Neural cell (in vitro differentiated cells): Measurements from ENCODE around the gene PCDHGC5. TPM values are rescaled to one million over a fixed set of nuclear protein-coding genes. Genes with fewer than 3 reads are reported as not detected.
A peak's percentile ranks its signal among the peaks of the same experiment; 100 is the strongest.

Experiments used
- H2AFZ ChIP-seq: fragments of 200-600, 300-800 bp; sonication (generic), shearing (Covaris generic); 2 replicates; pipeline ENCODE4 v1.6.0; 2014; ENCODE audit warnings: low read depth, mild to moderate bottlenecking, antibody characterized with exemption, low read length, moderate library complexity
- H3F3A ChIP-seq: fragments of 200-600 bp; shearing (Covaris generic); 2 replicates; pipeline ENCODE4 v1.6.1; 2016; ENCODE audit warnings: mild to moderate bottlenecking, moderate library complexity, mixed read lengths, antibody characterized with exemption, low read length; ENCODE audit not compliant: insufficient read depth, poor library complexity, severe bottlenecking
- H3K27ac ChIP-seq: fragments of 200-600, 300-800 bp; sonication (generic), shearing (Covaris generic); 2 replicates; pipeline ENCODE4 v1.5.1; 2014; ENCODE audit warnings: mild to moderate bottlenecking, low read length, moderate library complexity
- H3K27me3 ChIP-seq: fragments of 300-800, 200-600 bp; sonication (generic), shearing (Covaris generic); 2 replicates; pipeline ENCODE4 v1.6.0; 2014; ENCODE audit warnings: mild to moderate bottlenecking, low read depth, low read length, moderate library complexity; ENCODE audit not compliant: insufficient read depth
- H3K36me3 ChIP-seq: fragments of 300-800, 200-600 bp; sonication (generic), shearing (Covaris generic); 2 replicates; pipeline ENCODE4 v1.5.1; 2014; ENCODE audit warnings: mild to moderate bottlenecking, antibody characterized with exemption, low read length, moderate library complexity; ENCODE audit not compliant: insufficient read depth
- H3K4me2 ChIP-seq: fragments of 300-800, 200-600 bp; sonication (generic), shearing (Covaris generic); 2 replicates; pipeline ENCODE4 v1.6.0; 2014; ENCODE audit warnings: mild to moderate bottlenecking, low read length
- H3K4me3 ChIP-seq: fragments of 300-800, 200-600 bp; sonication (generic), shearing (Covaris generic); 2 replicates; pipeline ENCODE4 v1.5.1; 2014; ENCODE audit warnings: mild to moderate bottlenecking, low read length, moderate library complexity
- H3K79me2 ChIP-seq: fragments of 200-600 bp; shearing (Covaris generic); replicated peaks from 2 replicates; pipeline ENCODE4 v1.6.0; 2014; ENCODE audit warnings: mild to moderate bottlenecking, low read length, moderate library complexity; ENCODE audit not compliant: insufficient read depth
- H3K9ac ChIP-seq: fragments of 300-800, 200-600 bp; sonication (generic), shearing (Covaris generic); 2 replicates; pipeline ENCODE4 v1.6.1; 2016; ENCODE audit warnings: mild to moderate bottlenecking, low read length, mixed read lengths
- H3K9me2 ChIP-seq: fragments of 200-600 bp; shearing (Covaris generic); 2 replicates; pipeline ENCODE4 v1.6.1; 2016; ENCODE audit warnings: mild to moderate bottlenecking, low read length, mixed read lengths; ENCODE audit not compliant: insufficient read depth
- H3K9me3 ChIP-seq: fragments of 200-600, 300-800 bp; sonication (generic), shearing (Covaris generic); 2 replicates; pipeline ENCODE4 v1.6.1; 2016; ENCODE audit warnings: mild to moderate bottlenecking, mixed run types, low read length, moderate library complexity, mixed read lengths
- H4K20me1 ChIP-seq: fragments of 200-600 bp; shearing (Covaris generic); 2 replicates; pipeline ENCODE4 v1.6.1; 2016; ENCODE audit warnings: mild to moderate bottlenecking, mixed run types; ENCODE audit not compliant: insufficient read depth
- CTCF ChIP-seq: fragments of 450-650 bp; IDR thresholded peaks from 2 replicates; pipeline ENCODE4 v1.5.1; 2014; ENCODE audit warnings: antibody characterized with exemption, mild to moderate bottlenecking, moderate library complexity; ENCODE audit not compliant: poor library complexity, severe bottlenecking
- EP300 ChIP-seq: fragments of 450-650 bp; conservative IDR thresholded peaks from 2 replicates; pipeline ENCODE4 v1.6.1; 2014; ENCODE audit warnings: antibody characterized with exemption, mild to moderate bottlenecking, moderate library complexity; ENCODE audit not compliant: poor library complexity, severe bottlenecking
- EZH2 ChIP-seq: fragments of 200-600, 300-800 bp; shearing (Covaris generic), sonication (generic); IDR thresholded peaks from 2 replicates; pipeline ENCODE4 v1.6.1; 2014; ENCODE audit warnings: antibody characterized with exemption, low read length, borderline replicate concordance, mild to moderate bottlenecking; ENCODE audit not compliant: insufficient read depth, poor library complexity, severe bottlenecking
- MXI1 ChIP-seq: fragments of 450-650 bp; conservative IDR thresholded peaks from 2 replicates; pipeline ENCODE4 v1.6.1; 2014; ENCODE audit warnings: antibody characterized with exemption, mild to moderate bottlenecking; ENCODE audit not compliant: poor library complexity, severe bottlenecking
- POLR2AphosphoS5 ChIP-seq: IDR thresholded peaks from 2 replicates; pipeline ENCODE4 v1.6.1; 2012
- RAD21 ChIP-seq: fragments of 450-650 bp; conservative IDR thresholded peaks from 2 replicates; pipeline ENCODE4 v1.6.1; 2014; ENCODE audit warnings: antibody characterized with exemption, mild to moderate bottlenecking, moderate library complexity
- REST ChIP-seq: IDR thresholded peaks from 2 replicates; pipeline ENCODE4 v1.6.1; 2012; ENCODE audit warnings: borderline replicate concordance
- SMC3 ChIP-seq: fragments of 450-650 bp; conservative IDR thresholded peaks from 2 replicates; pipeline ENCODE4 v1.6.1; 2014; ENCODE audit warnings: antibody characterized with exemption, mild to moderate bottlenecking, moderate library complexity; ENCODE audit not compliant: poor library complexity
- TAF1 ChIP-seq: IDR thresholded peaks from 2 replicates; pipeline ENCODE4 v1.6.1; 2012; ENCODE audit warnings: low read depth
- polyA plus RNA-seq: library from polyadenylated mRNA; depleted of rRNA; stranded (reverse); fragments of >200 nt; gene quantifications from 2 replicates; pipeline ENCODE4 v1.2.3, GENCODE V29; 2014

PCDHGC5 gene
- polyA plus RNA-seq, 1 donor from 2014 or later = 0.51 TPM

GRCh38 chr5:141484310-141484640 is 4.6 kb upstream of the PCDHGC5 start:
- no peaks in the 10 kb centered on the region for H3K27me3 ChIP-seq

GRCh38 chr5:141484641-141485311 is 4.1 kb upstream of the PCDHGC5 start, which contains the start of gene PCDHGC4:
Gene PCDHGC4, plus strand, starts transcription at chr5:141485030. Its CDS starts 144 bp downstream, at chr5:141485174.
- Histone ChIP-seq H3K4me3 (peak within 1 kb of the TSS; percentile 73), H3K9me3 (peaks cover 23% of the 10 kb centered on the region), H3K36me3 (peaks cover 8% of the 10 kb centered on the region), H2AFZ (no peak within 1 kb of the TSS), H3F3A (peaks cover 4% of the 10 kb centered on the region), H3K27me3 (no peaks in the 10 kb centered on the region), H3K9ac (peak within 1 kb of the TSS; percentile 67), H4K20me1 (no peaks in the 10 kb centered on the region), H3K27ac (peak within 1 kb of the TSS; percentile 84), H3K4me2 (peak within 1 kb of the TSS; percentile 66), H3K9me2 (no peaks in the 10 kb centered on the region), H3K79me2 (peaks cover 11% of the 10 kb centered on the region)
- peak; percentile 61 for TF ChIP-seq POLR2AphosphoS5
- peak; percentile 24 for TF ChIP-seq RAD21
- peak; percentile 25 for TF ChIP-seq MXI1
- peak; percentile 20 for TF ChIP-seq EP300
- peak; percentile 62 for TF ChIP-seq TAF1
- TF ChIP-seq CTCF = no peak
- no peak for TF ChIP-seq EZH2
- peak; percentile 17 for TF ChIP-seq SMC3
- no peak for TF ChIP-seq REST

More at GRCh38 chr5:141484310-141484640, 4.6 kb upstream of the PCDHGC5 start:
- Histone ChIP-seq H3K9me3 (peaks cover 22% of the 10 kb centered on the region), H4K20me1 (no peaks in the 10 kb centered on the region), H3K79me2 (peaks cover 11% of the 10 kb centered on the region), H3K9me2 (no peaks in the 10 kb centered on the region), H3K9ac (peak overlapping the region; percentile 67), H3K4me3 (peak overlapping the region; percentile 73), H3K27ac (peak overlapping the region; percentile 84), H3K4me2 (peak overlapping the region; percentile 66), H2AFZ (no peak overlapping the region), H3K36me3 (peaks cover 13% of the 10 kb centered on the region), H3F3A (peaks cover 4% of the 10 kb centered on the region)
- TF ChIP-seq SMC3 = no peak
- no peak for TF ChIP-seq RAD21
- no peak for TF ChIP-seq MXI1
